Mammary epithelial cell (primary cell): Measurements from ENCODE around the gene PANK3.

ENCODE experiments used
- CTCF ChIP-seq, 2 donors: IDR thresholded peaks in 1 of 2; conservative IDR thresholded peaks in 1 of 2; 2 replicates each; pipeline ENCODE4 v1.5.1; 2011 to 2012; ENCODE audit warnings: inconsistent platforms in 2 of 2, low read length in 2 of 2, mild to moderate bottlenecking in 2 of 2, control low read depth in 1 of 2, low read depth in 1 of 2; ENCODE audit not compliant: insufficient read depth in 1 of 2; ENCODE audit errors: extremely low read depth in 1 of 2
- EZH2 ChIP-seq: IDR thresholded peaks from 2 replicates; pipeline ENCODE4 v1.6.1; 2012; ENCODE audit warnings: low read length, inconsistent platforms, borderline replicate concordance

GRCh38 chr5:168587987-168588386 lies 8.8 kb upstream of the PANK3 start:
- TF ChIP-seq EZH2 (no peak), CTCF (conservative IDR thresholded peaks at IDR 0.05 in 1 of 2, IDR thresholded peaks at IDR 0.05 in 1 of 2; ENCODE audit: extremely low read depth in 1 of 2, insufficient read depth in 1 of 2, low read depth in 1 of 2, low read length in 2 of 2) (no peak)
